Gastrocnemius medialis (tissue), 4 donors: ENCODE results near the gene ACAD10.

Source experiments
- POLR2A ChIP-seq, 2 donors: fragments of 450-650 bp; IDR thresholded peaks; one replicate each; pipeline ENCODE4 v1.6.1; 2017; ENCODE audit warnings: antibody characterized with exemption in 2 of 2, mild to moderate bottlenecking in 2 of 2, moderate library complexity in 2 of 2
- TF ChIP-seq, protein P1 (sequence below), 5 experiments: fragments of 450-650 bp in 3 of 5; fragments of 200-600 bp in 2 of 5; sonication (generic) in 2 of 5; IDR thresholded peaks in 4 of 5; conservative IDR thresholded peaks in 1 of 5; 1 replicate in 4 of 5; 2 replicates in 1 of 5; pipeline ENCODE4 v1.5.1; 2016 to 2019; ENCODE audit warnings: antibody characterized with exemption in 5 of 5, mild to moderate bottlenecking in 3 of 5, moderate library complexity in 3 of 5

DNA sequence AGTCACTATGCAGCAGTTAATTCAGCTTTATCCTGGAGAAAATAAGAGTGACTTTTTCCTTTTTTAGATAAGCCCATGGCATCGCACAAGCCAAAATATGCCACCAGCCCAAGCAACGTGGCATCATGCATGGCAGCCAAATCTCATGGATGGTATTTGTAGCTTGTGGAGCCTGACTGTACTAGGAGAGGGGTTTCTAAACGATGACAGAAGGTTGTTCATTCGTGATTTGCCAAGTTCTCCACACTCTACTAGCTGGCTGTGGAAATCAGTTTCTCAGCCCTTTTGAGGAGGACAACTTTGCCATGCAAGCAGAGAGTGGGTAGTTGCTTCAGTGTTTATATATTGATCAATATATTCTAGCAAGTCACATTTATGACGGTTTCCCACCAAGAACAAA is 45.3 kb upstream of the ACAD10 start:
- TF ChIP-seq, protein P1, sequence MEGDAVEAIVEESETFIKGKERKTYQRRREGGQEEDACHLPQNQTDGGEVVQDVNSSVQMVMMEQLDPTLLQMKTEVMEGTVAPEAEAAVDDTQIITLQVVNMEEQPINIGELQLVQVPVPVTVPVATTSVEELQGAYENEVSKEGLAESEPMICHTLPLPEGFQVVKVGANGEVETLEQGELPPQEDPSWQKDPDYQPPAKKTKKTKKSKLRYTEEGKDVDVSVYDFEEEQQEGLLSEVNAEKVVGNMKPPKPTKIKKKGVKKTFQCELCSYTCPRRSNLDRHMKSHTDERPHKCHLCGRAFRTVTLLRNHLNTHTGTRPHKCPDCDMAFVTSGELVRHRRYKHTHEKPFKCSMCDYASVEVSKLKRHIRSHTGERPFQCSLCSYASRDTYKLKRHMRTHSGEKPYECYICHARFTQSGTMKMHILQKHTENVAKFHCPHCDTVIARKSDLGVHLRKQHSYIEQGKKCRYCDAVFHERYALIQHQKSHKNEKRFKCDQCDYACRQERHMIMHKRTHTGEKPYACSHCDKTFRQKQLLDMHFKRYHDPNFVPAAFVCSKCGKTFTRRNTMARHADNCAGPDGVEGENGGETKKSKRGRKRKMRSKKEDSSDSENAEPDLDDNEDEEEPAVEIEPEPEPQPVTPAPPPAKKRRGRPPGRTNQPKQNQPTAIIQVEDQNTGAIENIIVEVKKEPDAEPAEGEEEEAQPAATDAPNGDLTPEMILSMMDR (IDR thresholded peaks at IDR 0.05 in 4 of 5, conservative IDR thresholded peaks at IDR 0.05 in 1 of 5) = no peak
- TF ChIP-seq POLR2A (IDR thresholded peaks at IDR 0.05) = no peak
